Immature natural killer cell (primary cell): ENCODE measurements around the gene CD7. TPM values are rescaled to one million over a fixed set of nuclear protein-coding genes. Genes with fewer than 3 reads are reported as not detected.

Experiments used
- DNase-seq, 3 donors: peaks; one replicate each; pipeline ENCODE4 v3.0.0; 2022; ENCODE audit warnings: mixed read lengths in 1 of 3
- H3K27ac Mint-ChIP-seq, 6 donors: one replicate each; pipeline ENCODE4 v1.8.0; 2020; ENCODE audit warnings: mixed read lengths in 6 of 6, mild to moderate bottlenecking in 5 of 6, inconsistent platforms in 4 of 6, moderate library complexity in 3 of 6
- H3K27me3 Mint-ChIP-seq, 3 donors: one replicate each; pipeline ENCODE4 v1.8.0; 2020 to 2021; ENCODE audit warnings: low read depth in 3 of 3, mild to moderate bottlenecking in 3 of 3, mixed read lengths in 3 of 3, moderate library complexity in 3 of 3, inconsistent platforms in 1 of 3
- H3K36me3 Mint-ChIP-seq, 3 donors: one replicate each; pipeline ENCODE4 v1.8.0; 2020; ENCODE audit warnings: mixed read lengths in 3 of 3, inconsistent platforms in 2 of 3, mild to moderate bottlenecking in 2 of 3
- H3K4me1 Mint-ChIP-seq, 2 donors: one replicate each; pipeline ENCODE4 v1.8.0; 2020; ENCODE audit warnings: inconsistent platforms in 2 of 2, mild to moderate bottlenecking in 2 of 2, mixed read lengths in 2 of 2, moderate library complexity in 1 of 2
- H3K4me3 Mint-ChIP-seq, 5 donors: one replicate each; pipeline ENCODE4 v1.8.0; 2020; ENCODE audit warnings: mild to moderate bottlenecking in 5 of 5, mixed read lengths in 5 of 5, inconsistent platforms in 3 of 5, moderate library complexity in 3 of 5
- H3K9me3 Mint-ChIP-seq, 6 donors: one replicate each; pipeline ENCODE4 v1.8.0; 2020; ENCODE audit warnings: mild to moderate bottlenecking in 6 of 6, mixed read lengths in 6 of 6, inconsistent platforms in 4 of 6, moderate library complexity in 3 of 6
- polyA plus RNA-seq, 3 donors: library from polyadenylated mRNA; unstranded; fragments of 300-500 nt; fragmentation: Illumina TruSeq; gene quantifications; one replicate each; pipeline ENCODE4 v1.2.3, GENCODE V29; 2021

CD7 gene
- polyA plus RNA-seq, 3 donors from 2014 or later = 278 to 589 (median 370) TPM

DNA sequence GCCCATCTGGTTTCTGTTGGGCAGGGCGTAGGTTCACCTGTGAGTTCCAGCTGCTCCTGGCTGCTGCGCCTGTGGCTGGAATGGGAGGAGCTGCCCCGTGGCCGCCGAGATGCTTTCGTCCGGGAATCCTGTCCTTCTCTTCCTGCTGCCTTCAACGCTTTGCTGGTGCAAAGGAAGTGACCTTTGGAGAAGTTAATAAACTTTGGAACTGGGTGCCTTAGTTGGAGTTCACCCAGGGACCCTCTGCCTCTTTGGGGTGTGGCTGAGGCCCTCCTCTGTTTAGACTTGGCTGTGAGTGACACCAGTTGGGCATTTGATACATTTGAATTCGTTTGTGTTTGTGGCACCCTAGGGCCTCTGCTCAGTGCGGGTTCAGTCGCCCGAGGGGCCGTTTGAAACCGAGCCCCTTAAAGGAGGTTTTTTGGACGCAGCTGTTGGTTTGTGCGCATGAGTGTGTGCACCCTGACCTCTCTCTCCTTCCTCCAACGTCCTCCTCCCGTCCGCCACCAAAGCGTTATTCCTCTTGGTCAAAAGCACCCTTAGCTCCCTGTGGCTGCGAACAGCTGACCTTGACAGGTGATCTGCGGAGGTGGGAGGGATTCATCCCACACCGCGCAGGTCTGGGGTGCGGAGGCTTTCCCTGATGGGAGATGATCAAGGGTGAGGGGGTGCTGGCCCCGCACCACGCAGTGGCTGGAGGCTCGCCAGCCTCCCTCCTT, 25.1 kb upstream of the CD7 start:
- no peaks in the 10 kb centered on the region for H3K36me3 Mint-ChIP-seq
- no peak overlapping the region for H3K27ac Mint-ChIP-seq
- no peak for DNase-seq
- peaks cover 6 to 7% of the 10 kb centered on the region in 2 donors for H3K4me1 Mint-ChIP-seq
- H3K4me3 Mint-ChIP-seq = no peak overlapping the region
- H3K9me3 Mint-ChIP-seq = no peaks in the 10 kb centered on the region
- H3K27me3 Mint-ChIP-seq = peaks cover 0 to 2% (median 1%) of the 10 kb centered on the region in 3 donors

DNA sequence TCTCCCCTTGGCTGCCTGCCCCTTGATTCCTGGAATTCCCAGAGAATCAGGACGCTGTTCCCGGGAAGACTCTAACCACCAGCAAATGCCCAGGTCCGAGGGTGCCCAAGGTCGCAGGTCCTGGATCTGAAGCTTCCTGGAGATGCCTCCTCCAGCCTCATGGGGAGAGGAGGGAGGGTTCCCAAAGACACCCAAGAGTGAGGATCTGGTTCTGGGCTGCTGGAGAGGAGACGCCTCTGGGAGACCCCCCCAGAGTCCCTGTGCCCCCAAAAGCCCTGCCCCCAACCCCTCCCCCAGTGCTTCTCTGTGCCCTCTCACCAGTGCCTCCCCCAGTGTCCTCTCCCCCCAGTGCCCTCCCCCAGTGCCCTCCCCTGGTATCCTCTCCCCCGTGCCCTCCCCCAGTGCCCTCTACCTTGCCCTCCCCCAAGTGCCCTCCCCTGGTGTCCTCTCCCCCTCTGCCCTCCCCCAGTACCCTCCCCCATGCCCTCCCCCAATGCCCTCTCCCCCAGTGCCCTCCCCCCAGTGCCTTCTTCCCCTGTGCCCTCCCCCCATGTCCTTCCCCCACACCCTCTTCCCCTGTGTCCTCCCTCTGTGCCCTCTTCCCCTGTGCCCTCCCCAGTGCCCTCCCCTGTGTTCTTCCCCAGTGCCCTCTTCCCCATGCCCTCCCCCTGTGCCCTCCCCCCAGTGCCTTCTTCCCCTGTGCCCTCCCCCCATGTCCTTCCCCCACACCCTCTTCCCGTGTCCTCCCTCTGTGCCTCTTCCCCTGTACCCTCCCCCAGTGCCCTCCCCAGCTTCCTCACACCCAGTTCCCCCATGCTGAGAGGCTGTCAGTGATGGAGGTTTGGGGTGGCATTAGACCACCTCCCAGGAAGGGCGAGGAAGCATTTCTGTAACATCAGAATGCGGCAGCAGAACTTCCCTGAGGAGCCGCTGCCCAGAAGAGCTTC, 22.5 kb upstream of the CD7 start:
- Mint-ChIP-seq H3K4me3 (no peak overlapping the region), H3K27me3 (peaks cover 2 to 4% (median 3%) of the 10 kb centered on the region in 3 donors), H3K27ac (peak overlapping the region in 1 of 6 donors; percentile 34), H3K36me3 (no peaks in the 10 kb centered on the region), H3K9me3 (no peaks in the 10 kb centered on the region), H3K4me1 (peaks cover 7 to 9% of the 10 kb centered on the region in 2 donors)
- DNase-seq = no peak

GRCh38 chr17:82338858-82339633, 21.6 kb upstream of the CD7 start:
- Mint-ChIP-seq H3K27me3 (peaks cover 2 to 7% (median 4%) of the 10 kb centered on the region in 3 donors), H3K4me1 (peaks cover 11 to 15% of the 10 kb centered on the region in 2 donors), H3K4me3 (no peak overlapping the region), H3K36me3 (no peaks in the 10 kb centered on the region), H3K9me3 (no peaks in the 10 kb centered on the region), H3K27ac (no peak overlapping the region)
- no peak for DNase-seq

DNA sequence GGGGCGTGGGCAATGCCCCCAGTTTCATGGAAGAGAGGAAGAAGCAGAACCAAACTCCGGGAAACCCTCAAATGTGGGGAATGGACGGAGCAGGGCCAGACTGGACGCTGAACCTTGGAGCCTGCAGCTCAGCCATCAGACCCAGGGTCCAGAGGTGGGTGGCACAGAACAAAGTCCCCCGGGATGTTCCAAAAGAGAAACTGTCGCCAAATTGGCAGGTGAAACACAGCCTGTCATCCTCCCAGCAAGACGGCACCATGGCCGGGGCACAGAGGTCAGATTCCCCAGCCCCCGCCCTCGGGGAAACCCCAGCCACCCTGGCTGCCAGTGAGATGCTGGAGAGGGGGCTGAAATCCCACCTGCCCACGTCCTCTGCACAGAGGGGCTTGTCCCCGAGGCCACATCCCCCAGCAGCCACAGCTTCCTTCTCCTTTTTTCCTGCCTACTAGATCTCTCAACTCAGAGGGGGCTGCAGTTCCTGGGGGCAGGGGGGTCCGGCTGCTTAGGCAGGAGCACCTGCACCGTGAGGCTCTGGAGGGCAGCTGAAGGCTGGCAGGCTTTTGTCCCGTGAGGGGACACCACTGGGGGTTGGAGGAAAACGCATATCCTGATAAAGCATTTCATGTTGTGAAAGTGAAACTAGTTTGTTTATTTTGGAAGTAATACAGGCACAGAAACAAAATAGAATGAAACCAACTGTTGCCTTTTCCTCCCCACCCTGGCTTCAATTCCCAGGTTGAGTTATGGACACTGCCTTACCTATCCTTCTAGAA, 17.4 kb upstream of the CD7 start:
- Mint-ChIP-seq H3K4me3 (peak overlapping the region; percentile 93 to 99 (median 98)), H3K27me3 (peaks cover 0 to 10% (median 4%) of the 10 kb centered on the region in 3 donors), H3K36me3 (no peaks in the 10 kb centered on the region), H3K9me3 (no peaks in the 10 kb centered on the region), H3K4me1 (peaks cover 19% of the 10 kb centered on the region in 2 donors), H3K27ac (peak overlapping the region; percentile 82 to 97 (median 92))
- DNase-seq = peak in 2 of 3 donors; percentile 25 to 35

- Mint-ChIP-seq H3K4me1 (peaks cover 19% of the 10 kb centered on the region in 2 donors), H3K27ac (peak overlapping the region in 3 of 6 donors; percentile 14 to 96 (median 64)), H3K9me3 (no peaks in the 10 kb centered on the region), H3K4me3 (peak overlapping the region; percentile 93 to 99 (median 98)), H3K36me3 (no peaks in the 10 kb centered on the region), H3K27me3 (peaks cover 0 to 10% (median 5%) of the 10 kb centered on the region in 3 donors)
- no peak for DNase-seq
These were observed 16.8 kb upstream of the CD7 start for GRCh38 chr17:82334204-82334621.

GRCh38 chr17:82333279-82334171, 16.1 kb upstream of the CD7 start, which contains the start of gene SECTM1:
Gene SECTM1 (minus strand): TSS chr17:82333766. CDS start chr17:82327240, 6,526 bp downstream.
- no peaks in the 10 kb centered on the region for H3K9me3 Mint-ChIP-seq
- peaks cover 19% of the 10 kb centered on the region in 2 donors for H3K4me1 Mint-ChIP-seq
- H3K27me3 Mint-ChIP-seq = peaks cover 0 to 10% (median 6%) of the 10 kb centered on the region in 3 donors
- H3K36me3 Mint-ChIP-seq = no peaks in the 10 kb centered on the region
- peak within 1 kb of the TSS in 5 of 6 donors; percentile 14 to 96 (median 81) for H3K27ac Mint-ChIP-seq
- peak within 1 kb of the TSS; percentile 93 to 99 (median 98) for H3K4me3 Mint-ChIP-seq
- DNase-seq = no peak

GRCh38 chr17:82332669-82333278, 15.4 kb upstream of the CD7 start:
- H3K4me1 Mint-ChIP-seq = peaks cover 19% of the 10 kb centered on the region in 2 donors

DNA sequence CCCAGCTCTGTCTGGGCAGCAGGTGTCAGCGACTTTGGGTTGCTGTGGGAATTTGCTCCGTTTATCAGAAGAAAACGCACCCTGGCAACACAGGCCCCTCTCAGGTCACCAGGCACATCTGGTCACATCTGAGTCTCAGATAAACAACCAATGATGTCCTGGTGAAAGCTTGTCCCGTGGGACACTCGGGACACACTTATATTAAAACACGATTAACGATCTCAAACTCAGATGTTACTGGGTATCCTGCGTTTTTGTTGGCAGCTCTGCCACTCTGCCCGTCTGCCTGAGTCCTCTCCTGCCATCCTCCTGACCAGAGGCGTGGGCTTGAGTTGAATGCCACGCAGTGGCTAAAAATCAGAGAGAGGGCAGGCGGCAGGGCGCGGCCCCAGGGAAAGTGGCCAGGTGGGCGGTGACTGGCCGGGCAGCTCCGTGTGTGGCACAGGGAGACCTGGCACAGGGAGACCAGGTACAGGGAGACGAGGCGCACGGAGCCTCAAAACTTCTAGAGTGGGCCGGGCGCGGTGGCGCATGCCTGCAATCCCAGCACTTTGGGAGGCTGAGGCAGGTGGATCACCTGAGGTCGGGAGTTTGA, 14.0 kb upstream of the CD7 start:
- no peak for DNase-seq
- H3K9me3 Mint-ChIP-seq = no peaks in the 10 kb centered on the region
- H3K27me3 Mint-ChIP-seq = peaks cover 0 to 8% (median 6%) of the 10 kb centered on the region in 3 donors
- no peaks in the 10 kb centered on the region for H3K36me3 Mint-ChIP-seq
- H3K4me1 Mint-ChIP-seq = peaks cover 19% of the 10 kb centered on the region in 2 donors
- no peak overlapping the region for H3K27ac Mint-ChIP-seq
- H3K4me3 Mint-ChIP-seq = peak overlapping the region in 2 of 5 donors; percentile 48 to 54

More at GRCh38 chr17:82332669-82333278, 15.4 kb upstream of the CD7 start:
- Mint-ChIP-seq H3K36me3 (no peaks in the 10 kb centered on the region), H3K27ac (peak overlapping the region in 2 of 6 donors; percentile 61 to 81), H3K4me3 (peak overlapping the region; percentile 71 to 85 (median 82)), H3K9me3 (no peaks in the 10 kb centered on the region), H3K27me3 (peaks cover 0 to 8% (median 6%) of the 10 kb centered on the region in 3 donors)
- DNase-seq = peak; percentile 34 to 47 (median 40)

GRCh38 chr17:82330322-82331239, 13.2 kb upstream of the CD7 start:
- Mint-ChIP-seq H3K4me3 (no peak overlapping the region), H3K36me3 (no peaks in the 10 kb centered on the region), H3K27ac (no peak overlapping the region), H3K27me3 (peaks cover 0 to 8% (median 6%) of the 10 kb centered on the region in 3 donors), H3K4me1 (peaks cover 17 to 19% of the 10 kb centered on the region in 2 donors), H3K9me3 (no peaks in the 10 kb centered on the region)
- no peak for DNase-seq

DNA sequence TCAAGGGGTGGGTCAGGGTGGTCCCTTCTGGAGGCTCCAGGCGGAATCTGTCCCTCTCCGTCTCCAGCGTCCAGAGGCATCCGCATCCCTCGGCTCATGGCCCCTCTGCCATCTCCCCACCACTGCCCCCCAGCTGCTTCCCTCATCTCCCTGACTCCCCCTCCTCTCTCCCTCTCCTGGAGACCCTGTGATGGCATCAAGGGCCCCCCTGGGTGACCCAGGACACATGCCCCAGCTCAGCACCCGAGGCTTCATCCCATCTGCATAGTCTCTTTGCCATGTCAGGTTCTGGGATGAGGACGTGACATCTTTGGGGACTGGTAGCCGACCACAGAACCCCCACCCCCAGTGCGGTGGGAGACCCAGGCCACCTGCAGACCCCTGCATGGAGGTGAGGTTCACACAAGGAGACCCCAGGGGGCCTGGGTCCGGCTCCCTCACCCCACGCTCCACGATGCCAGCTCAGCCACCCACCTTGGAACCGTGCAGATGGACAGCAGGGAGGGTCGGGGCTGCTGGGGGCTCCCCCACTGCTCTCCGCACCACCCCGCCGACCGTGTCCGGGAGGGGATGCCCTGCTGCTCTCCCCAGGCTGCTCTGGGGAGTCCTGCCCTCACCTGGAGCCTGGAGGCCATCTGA, 12.4 kb upstream of the CD7 start:
- no peak overlapping the region for H3K4me3 Mint-ChIP-seq
- H3K27ac Mint-ChIP-seq = no peak overlapping the region
- peaks cover 0 to 6% (median 2%) of the 10 kb centered on the region in 3 donors for H3K27me3 Mint-ChIP-seq
- H3K4me1 Mint-ChIP-seq = peaks cover 9 to 11% of the 10 kb centered on the region in 2 donors
- no peaks in the 10 kb centered on the region for H3K36me3 Mint-ChIP-seq
- no peak for DNase-seq
- H3K9me3 Mint-ChIP-seq = no peaks in the 10 kb centered on the region
